Subcutaneous adipose tissue (tissue), 4 donors: ENCODE data around the gene INPP5A. TPM values are rescaled to one million over a fixed set of nuclear protein-coding genes. Genes with fewer than 3 reads are reported as not detected.

Source experiments
- CTCF ChIP-seq: fragments of 450-650 bp; IDR thresholded peaks from one replicate; pipeline ENCODE4 v1.5.1; 2016; ENCODE audit warnings: low read depth, mild to moderate bottlenecking, control low read depth, antibody characterized with exemption, moderate library complexity
- total RNA-seq, 4 donors: library from RNA; depleted of rRNA; stranded (reverse); fragments of >200 nt; gene quantifications; one replicate each; pipeline ENCODE4 v1.1.0, GENCODE V29; 2016

INPP5A gene
- total RNA-seq, 4 donors from 2014 or later, result 23.1 to 34.1 (median 31.6) TPM

GRCh38 chr10:132634241-132634946 lies 96.8 kb downstream of the INPP5A start:
- no peak for TF ChIP-seq CTCF

- TF ChIP-seq CTCF, result no peak
Measured at GRCh38 chr10:132634947-132635271, 97.3 kb downstream of the INPP5A start.

- TF ChIP-seq CTCF, result no peak
Measured at GRCh38 chr10:132636358-132636757, 98.8 kb downstream of the INPP5A start.

- TF ChIP-seq CTCF, result no peak
Measured at GRCh38 chr10:132637477-132638129, 100.0 kb downstream of the INPP5A start.

GRCh38 chr10:132638130-132638515 lies 100.5 kb downstream of the INPP5A start:
- no peak for TF ChIP-seq CTCF

GRCh38 chr10:132639470-132639869 lies 101.9 kb downstream of the INPP5A start:
- no peak for TF ChIP-seq CTCF

- no peak for TF ChIP-seq CTCF
Measured at GRCh38 chr10:132640326-132641125, 102.9 kb downstream of the INPP5A start.
